ENCODE data around the gene FNDC10.

GRCh38 chr1:1559066-1559465, 40.9 kb downstream of the FNDC10 start:
- no peak for TF ChIP-seq CTCF (IDR thresholded peaks at IDR 0.05; ENCODE audit: low read length)
- no peak for TF ChIP-seq EZH2 (IDR thresholded peaks at IDR 0.05; ENCODE audit: borderline replicate concordance, low read length)

Measured in OCI-LY1 (cell line).